HG02642 (cell line): Measurements from ENCODE around the gene DCAF6.
A peak's percentile ranks its signal among the peaks of the same experiment; 100 is the strongest.
"Not testable (repeated sequence)": the region's sequence is repeated elsewhere in the genome, so short reads cannot be mapped to it uniquely, and the experiment has no call there.

Experiments
- ATAC-seq: cut with Tn5 transposase; IDR thresholded peaks from one replicate; pipeline ENCODE4 v1.9.1; 2021; ENCODE audit warnings: mild to moderate bottlenecking; ENCODE audit not compliant: unreplicated experiment, poor library complexity

DCAF6 gene

GRCh38 chr1:167923324-167924056, 13.0 kb upstream of the DCAF6 start:
- no peak for ATAC-seq

DNA sequence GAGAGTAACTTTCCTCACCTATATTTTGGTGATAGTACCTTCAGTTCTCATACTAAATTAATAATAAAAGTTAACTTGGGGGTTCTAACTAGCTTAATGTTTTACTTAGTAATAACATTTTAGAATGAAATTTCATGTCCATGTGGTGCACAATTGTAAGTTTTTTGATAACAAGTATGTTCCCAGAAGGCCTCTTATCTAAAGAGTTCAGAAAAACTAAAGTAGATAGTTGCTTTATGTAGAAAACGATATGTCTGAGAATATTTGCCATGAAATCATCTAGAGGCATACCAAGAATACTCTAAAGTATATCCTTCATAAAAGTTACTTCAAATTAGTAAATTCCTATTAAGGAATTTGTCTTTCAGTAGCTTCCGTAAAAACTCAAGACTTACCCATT, 12.4 kb upstream of the DCAF6 start:
- no peak for ATAC-seq

GRCh38 chr1:167924543-167925231, 11.8 kb upstream of the DCAF6 start:
- no peak for ATAC-seq

- no peak for ATAC-seq
These were observed 9.9 kb upstream of the DCAF6 start for GRCh38 chr1:167926486-167926997.

DNA sequence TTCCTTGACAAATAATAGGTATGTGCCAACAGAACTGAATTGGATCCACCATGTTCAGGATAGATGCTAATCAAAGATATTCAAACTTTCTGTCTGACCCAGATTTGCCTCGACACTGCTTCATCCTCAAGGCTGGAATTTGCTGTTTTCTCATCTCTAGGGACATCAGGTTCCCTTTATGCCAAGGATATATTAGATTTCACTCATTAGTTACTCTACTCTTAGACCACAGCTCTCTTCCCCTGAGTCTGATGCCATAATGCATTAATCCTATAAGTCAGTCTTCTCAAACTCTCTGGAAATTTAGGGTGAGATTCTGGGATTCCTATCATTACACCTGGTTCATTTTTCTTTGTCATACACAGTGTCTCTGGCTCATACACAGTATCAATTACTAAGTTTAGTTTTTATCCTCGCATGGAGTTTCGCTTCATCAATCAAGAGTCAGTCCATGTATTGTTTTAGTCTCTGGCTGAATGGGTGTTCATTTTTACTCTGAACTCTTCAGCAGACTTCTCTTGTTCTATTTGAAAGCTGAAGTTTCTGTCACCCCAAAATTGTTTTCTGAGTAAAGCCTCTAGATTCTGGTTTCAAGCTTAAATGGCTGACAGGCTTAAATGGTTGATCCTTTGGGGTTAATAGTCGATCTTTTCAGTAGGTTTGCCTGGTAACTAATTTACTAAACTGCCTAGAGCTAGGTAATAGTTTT, 9.3 kb upstream of the DCAF6 start:
- peak; percentile 48 for ATAC-seq

GRCh38 chr1:167928457-167928852, 8.0 kb upstream of the DCAF6 start:
- ATAC-seq = no peak

DNA sequence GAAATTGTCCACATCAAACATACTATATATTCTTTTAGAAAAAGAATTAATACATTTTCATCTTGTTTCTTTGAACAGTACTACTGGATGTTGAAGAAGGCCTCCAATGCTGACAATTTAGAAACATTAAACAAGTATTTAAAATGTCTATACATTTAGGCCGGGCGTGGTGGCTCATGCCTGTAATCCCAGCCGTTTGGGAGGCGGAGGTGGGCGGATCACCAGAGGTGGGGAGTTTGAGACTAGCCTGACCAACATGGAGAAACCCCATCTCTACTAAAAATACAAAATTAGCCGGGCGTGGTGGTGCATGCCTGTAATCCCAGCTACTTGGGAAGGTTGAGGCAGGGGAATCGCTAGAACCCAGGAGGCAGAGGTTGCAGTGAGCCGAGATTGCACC, 7.6 kb upstream of the DCAF6 start:
- not testable (repeated sequence) for ATAC-seq

DNA sequence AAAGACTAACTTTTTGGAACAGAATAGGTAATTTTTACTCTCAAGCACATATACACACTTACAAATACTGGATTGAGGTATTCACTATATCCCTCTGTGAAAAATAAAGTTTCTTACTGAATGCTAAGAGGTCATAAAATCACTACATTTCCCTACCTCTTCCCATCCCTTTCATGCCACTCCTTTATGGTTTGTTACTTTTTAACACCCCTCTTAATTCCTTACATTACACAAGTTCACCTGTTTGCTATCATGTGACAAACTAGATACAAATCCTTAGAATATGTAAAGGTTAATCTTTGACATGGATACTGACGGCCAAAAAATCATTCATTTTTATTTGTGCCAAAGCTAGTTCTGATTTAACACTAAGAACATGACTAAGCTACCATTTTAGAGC, 6.8 kb upstream of the DCAF6 start:
- no peak for ATAC-seq

DNA sequence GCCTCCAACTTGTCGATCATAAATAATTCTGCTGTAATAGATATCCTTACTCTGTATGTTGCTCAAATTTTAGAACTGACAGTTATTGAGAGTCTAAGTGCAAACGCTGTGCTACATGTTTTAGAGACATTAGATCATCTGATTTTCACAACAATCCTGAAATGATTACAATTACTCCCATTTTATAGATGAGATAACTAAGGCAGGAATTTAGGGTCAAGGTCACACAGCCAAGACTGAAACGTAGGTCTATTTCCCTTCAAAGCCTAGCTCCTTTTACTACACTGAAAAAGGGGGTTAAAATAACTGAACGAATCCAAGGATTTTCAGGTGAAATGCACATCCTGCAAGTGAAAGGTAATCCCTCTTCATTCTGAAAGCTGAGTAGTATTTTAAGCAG, 2.7 kb upstream of the DCAF6 start:
- ATAC-seq = no peak

GRCh38 chr1:167934426-167935215, 1.9 kb upstream of the DCAF6 start:
- ATAC-seq = no peak

GRCh38 chr1:167935216-167936067, 1.0 kb upstream of the DCAF6 start:
- ATAC-seq = peak; percentile 6

- peak; percentile 19 for ATAC-seq
These were observed 636 bp downstream of the DCAF6 start, which contains the start of gene MPC2 for GRCh38 chr1:167936930-167937708. Gene MPC2, minus strand, starts transcription at chr1:167937072. Its CDS starts 1,231 bp downstream, at chr1:167935841.

GRCh38 chr1:167937709-167938010, 1.2 kb downstream of the DCAF6 start:
- ATAC-seq = no peak

DNA sequence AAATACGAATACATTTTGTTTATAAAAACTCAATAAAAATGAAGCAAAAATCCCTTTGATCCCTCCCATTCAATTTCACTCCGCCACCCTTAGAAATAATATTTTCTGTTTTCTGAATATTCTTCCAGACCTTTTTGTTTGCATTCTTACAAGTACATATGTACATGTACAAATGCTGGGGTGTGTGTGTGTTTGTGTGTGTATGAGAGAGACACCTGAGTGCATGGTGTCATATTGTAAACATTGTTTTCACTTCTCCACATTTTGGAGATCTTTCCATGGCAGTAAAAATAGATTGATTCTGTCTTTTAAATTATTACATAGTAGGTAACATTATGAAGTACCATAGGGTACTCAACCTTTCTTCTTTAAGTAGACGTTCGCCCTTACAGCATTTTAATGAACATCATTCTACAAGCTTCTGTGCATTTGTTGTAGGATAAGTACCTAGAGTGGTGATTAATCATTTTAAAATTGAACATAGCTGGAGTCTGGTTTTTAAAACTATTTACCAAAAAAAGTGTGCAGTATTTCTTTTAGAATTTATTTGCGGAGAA, 1.7 kb downstream of the DCAF6 start:
- no peak for ATAC-seq

DNA sequence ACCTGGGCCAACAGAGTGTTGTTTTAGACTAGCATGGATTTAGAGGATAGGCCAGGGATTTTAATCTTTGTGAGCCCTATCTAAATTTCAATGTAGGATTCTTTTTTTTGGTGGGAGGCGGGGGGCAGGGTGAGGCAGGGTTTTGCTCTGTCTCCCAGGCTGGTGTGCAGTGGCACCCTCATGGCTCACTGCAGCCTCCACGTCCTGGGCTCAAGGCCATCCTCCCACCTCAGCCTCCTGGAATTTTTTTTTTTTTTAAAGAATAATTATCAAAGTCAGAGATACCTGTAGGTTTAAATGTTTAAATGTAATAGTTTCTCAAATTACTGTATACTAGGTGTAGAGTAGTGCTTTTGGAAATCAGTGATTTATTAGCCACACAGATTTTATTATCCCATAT, 3.8 kb downstream of the DCAF6 start:
- ATAC-seq = no peak

DNA sequence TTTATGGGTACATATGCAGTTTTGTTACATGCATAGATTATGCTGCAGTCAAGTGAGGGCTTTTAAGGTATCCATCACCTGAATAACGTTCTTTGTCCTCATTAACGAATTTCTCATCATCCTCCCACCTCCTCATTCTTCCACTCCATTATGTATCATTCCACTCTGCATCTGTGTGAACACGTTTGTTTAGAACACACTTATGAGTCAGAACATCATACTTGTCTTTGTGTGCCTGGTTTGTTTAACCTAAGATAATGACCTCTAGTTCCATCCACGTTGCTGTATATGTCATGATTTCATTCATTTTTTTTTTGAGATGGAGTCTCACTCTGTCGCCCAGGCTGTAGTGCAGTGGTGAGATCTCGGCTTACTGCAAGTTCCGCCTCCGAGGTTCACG, 7.1 kb downstream of the DCAF6 start:
- ATAC-seq = no peak

GRCh38 chr1:167947733-167948132, 11.2 kb downstream of the DCAF6 start:
- no peak for ATAC-seq

DNA sequence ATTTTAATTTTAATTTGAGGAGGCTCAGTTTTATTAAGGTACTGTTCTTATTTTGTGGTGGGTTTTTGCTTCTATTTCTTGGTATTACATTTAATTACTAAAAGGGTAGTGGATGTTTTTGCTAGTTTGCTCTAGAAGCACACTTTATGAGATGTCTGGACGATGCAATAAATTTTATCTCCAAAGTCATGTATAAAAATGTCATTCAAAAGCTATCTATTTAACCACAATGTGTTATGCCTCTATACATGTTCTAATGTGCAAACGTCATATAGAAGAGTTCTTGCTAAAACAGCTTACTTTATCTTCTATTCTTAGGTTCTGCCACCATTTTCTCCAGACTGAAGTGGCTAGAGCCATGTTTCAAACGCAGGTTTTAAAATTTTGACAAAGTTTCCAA, 13.3 kb downstream of the DCAF6 start:
- ATAC-seq = no peak

DNA sequence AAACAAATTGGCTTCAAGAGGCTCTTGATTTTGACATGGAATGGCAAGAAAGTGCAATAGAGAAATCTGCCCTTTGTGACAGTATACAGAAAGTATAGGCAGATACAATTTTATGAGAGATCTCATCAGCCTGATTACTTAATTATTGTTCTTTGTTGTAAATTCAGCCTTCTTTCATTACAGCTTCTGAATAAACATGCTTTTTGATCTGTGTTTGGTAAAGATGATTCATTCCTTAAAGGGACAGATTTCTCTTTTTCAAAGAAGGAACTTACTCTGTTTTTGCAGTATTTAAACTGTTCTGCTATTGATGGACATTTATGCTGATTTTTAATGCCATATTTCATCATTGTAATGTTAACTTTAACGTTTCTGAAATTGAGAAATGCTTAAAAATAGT, 14.1 kb downstream of the DCAF6 start:
- no peak for ATAC-seq
